Measurements from ENCODE around the gene SMCR8. TPM values are rescaled to one million over a fixed set of nuclear protein-coding genes. Genes with fewer than 3 reads are reported as not detected.

SMCR8 gene
- total and polyA plus RNA-seq, 4 donors = 0.76 to 9.7 (median 6.1) TPM

DNA sequence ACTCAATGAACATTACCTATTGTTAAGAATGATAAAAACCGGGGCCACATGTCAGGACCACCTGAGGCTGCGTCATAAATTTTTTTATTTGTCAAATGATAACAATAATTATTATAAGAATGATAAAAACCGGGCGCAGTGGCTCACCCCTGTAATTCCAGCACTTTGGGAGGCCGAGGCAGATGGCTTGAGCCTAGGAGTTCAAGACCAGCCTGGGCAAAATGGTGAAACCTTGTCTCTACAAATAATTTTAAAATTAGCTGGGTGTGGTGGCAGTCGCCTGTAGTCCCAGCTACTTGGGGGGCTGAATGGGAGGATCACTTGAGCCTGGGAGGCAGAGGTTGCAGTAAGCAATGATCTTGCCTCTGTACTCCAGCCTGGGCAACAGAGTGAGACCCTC, 49.1 kb downstream of the SMCR8 start (continued):
- no peak for TF ChIP-seq ZBTB33 (IDR thresholded peaks at IDR 0.05)
- TF ChIP-seq, protein P1, sequence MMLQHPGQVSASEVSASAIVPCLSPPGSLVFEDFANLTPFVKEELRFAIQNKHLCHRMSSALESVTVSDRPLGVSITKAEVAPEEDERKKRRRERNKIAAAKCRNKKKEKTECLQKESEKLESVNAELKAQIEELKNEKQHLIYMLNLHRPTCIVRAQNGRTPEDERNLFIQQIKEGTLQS (IDR thresholded peaks at IDR 0.05) = no peak

- Histone ChIP-seq H3K27ac (ENCODE audit: low read depth in 1 of 2, low read length in 2 of 2) (no peak overlapping the region), H3K4me3 (ENCODE audit: low read depth in 1 of 3, low read length in 3 of 3) (no peak overlapping the region), H3K27me3 (ENCODE audit: control insufficient read depth in 4 of 4, insufficient read depth in 4 of 4, low read length in 3 of 4) (no peaks in the 10 kb centered on the region), H3K9me3 (ENCODE audit: control insufficient read depth in 4 of 4, low read length in 3 of 4) (no peaks in the 10 kb centered on the region), H3K4me1 (ENCODE audit: control insufficient read depth in 4 of 4, insufficient read depth in 4 of 4, low read length in 3 of 4) (peaks cover 0 to 4% (median 4%) of the 10 kb centered on the region in 4 donors), H3K9ac (ENCODE audit: low read depth in 1 of 2, low read length in 2 of 2) (no peak overlapping the region), H3K36me3 (ENCODE audit: control insufficient read depth in 4 of 4, insufficient read depth in 3 of 4, low read depth in 1 of 4, low read length in 3 of 4) (no peaks in the 10 kb centered on the region)
- DNase-seq (ENCODE audit: low spot score) = no peak
- TF ChIP-seq GABPA (IDR thresholded peaks at IDR 0.05 in 1 of 2, conservative IDR thresholded peaks at IDR 0.05 in 1 of 2) (no peak), FOXA1 (IDR thresholded peaks at IDR 0.05) (no peak), HNF4G (IDR thresholded peaks at IDR 0.05) (no peak), CTCF (IDR thresholded peaks at IDR 0.05; ENCODE audit: low read depth, low read length, missing input control) (no peak), RAD21 (IDR thresholded peaks at IDR 0.05) (no peak), EGR1 (IDR thresholded peaks at IDR 0.05; ENCODE audit: low read depth in 2 of 2) (no peak), RXRA (IDR thresholded peaks at IDR 0.05) (no peak), FOXA2 (IDR thresholded peaks at IDR 0.05) (no peak), YY1 (IDR thresholded peaks at IDR 0.05) (no peak), REST (IDR thresholded peaks at IDR 0.05) (no peak), SP1 (IDR thresholded peaks at IDR 0.05) (no peak), TAF1 (conservative IDR thresholded peaks at IDR 0.05) (no peak), HNF4A (conservative IDR thresholded peaks at IDR 0.05) (no peak), ZBTB33 (IDR thresholded peaks at IDR 0.05) (no peak), JUND (IDR thresholded peaks at IDR 0.05) (no peak), NR2F2 (IDR thresholded peaks at IDR 0.05) (no peak)
- TF ChIP-seq, protein P1 (IDR thresholded peaks at IDR 0.05) = no peak
- TF ChIP-seq, protein P2, sequence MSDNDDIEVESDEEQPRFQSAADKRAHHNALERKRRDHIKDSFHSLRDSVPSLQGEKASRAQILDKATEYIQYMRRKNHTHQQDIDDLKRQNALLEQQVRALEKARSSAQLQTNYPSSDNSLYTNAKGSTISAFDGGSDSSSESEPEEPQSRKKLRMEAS (IDR thresholded peaks at IDR 0.05) = no peak
- 92% methylated on average over 8 of the region's 8 CpGs for WGBS
These were observed 53.9 kb downstream of the SMCR8 start for GRCh38 chr17:18368946-18369345.

Measured in liver (tissue), 9 donors.